ENCODE data around the gene SLC2A1.
"Not testable (repeated sequence)": the region's sequence is repeated elsewhere in the genome, so short reads cannot be mapped to it uniquely, and the experiment has no call there.

Gene SLC2A1

DNA sequence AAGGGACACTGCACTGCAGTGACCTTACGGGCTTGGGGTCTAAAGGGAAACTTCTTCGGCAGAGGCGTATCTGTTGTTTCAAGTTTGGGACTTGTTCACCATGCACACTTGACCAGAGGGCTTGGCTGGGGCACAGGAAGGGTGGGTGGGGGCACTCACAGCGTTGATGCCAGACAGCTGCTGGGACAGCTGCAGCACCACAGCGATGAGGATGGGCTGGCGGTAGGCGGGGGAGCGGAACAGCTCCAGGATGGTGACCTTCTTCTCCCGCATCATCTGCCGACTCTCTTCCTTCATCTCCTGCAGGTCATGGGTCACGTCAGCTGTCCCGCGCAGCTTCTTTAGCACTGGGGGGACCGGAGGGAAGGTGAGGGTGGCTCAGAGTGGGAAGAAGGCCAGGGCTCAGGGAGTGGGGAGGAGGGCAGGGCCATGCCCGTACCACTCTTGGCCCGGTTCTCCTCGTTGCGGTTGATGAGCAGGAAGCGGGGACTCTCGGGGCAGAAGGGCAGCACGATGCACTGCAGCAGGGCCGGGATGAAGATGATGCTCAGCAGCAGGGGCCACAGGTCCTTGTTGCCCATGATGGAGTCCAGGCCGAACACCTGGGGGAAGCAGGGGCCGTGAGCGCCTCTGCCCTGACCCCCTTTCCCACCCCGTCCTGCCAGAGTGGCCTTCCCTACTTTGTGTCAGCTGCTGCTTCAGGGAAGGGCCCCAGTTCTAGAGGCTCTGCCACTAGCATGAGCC, 29.1 kb downstream of the SLC2A1 start:
- DNase-seq (ENCODE audit: low read depth): no peak

DNA sequence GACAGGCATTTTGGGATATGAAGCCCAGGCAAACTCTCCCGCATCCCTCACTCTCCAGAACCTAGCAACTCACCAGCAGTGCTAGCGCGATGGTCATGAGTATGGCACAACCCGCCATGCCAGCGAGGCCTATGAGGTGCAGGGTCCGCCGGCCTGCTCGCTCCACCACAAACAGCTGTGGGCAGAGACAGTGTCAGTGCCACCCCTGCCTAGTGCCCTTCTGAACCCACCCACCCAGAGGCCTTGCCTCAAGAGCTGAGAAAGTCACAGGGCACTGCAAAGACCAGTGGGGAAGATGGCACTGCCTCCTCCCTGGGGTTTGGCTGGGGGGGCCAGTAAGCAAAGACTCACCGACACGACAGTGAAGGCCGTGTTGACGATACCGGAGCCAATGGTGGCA, 29.8 kb downstream of the SLC2A1 start:
- DNase-seq (ENCODE audit: low read depth): no peak

DNA sequence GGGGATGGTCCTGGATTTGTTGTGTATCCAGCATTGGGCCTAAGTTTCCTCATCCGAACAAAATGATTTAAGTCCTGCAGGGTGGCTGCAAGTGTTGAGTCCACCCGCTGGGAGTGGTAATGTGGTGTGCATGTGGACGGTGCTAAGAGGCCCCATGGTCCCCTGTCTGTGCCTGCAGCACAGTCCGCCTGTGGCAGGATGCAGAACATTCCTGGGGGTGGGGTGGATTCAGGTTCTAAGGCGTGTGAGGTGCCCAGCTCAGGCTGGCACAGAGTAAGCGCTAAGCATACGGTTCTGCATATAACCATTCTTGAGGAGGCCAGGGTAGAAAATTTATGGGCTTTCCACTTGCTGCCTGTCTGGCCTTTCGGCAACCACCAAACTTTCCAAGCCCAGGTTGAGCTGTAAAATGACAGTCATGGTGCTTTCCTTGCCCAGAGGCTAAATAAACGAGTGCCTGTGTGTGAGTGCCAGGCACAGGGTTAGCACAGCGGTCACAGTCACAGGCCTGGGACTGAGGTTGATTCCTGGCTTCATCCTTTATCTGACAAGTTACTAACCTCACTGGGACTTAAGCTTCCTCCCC, 30.7 kb downstream of the SLC2A1 start:
- DNase-seq (ENCODE audit: low read depth): no peak

DNA sequence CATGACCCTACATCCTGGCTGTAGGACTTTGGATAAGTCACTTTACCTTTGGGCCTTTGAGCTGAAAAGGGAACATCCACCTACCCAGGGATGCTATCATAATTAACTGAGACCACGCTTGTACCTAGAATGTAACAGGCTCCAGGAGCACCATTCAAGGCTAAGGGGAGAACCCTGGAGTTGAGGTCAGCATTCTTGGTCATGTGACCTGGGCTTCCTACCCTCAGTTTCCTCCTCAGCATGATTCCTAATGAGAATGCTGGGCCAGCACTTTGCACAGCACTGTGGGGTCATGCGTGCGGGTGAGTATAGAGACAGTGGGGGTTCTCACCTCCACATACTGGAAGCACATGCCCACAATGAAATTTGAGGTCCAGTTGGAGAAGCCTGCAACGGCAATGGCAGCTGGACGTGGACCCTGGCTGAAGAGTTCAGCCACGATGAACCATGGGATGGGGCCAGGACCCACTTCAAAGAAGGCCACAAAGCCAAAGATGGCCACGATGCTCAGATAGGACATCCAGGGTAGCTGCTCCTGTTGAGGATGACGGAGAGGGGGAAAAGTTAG, 31.3 kb downstream of the SLC2A1 start:
- no peak for DNase-seq (ENCODE audit: low read depth)

DNA sequence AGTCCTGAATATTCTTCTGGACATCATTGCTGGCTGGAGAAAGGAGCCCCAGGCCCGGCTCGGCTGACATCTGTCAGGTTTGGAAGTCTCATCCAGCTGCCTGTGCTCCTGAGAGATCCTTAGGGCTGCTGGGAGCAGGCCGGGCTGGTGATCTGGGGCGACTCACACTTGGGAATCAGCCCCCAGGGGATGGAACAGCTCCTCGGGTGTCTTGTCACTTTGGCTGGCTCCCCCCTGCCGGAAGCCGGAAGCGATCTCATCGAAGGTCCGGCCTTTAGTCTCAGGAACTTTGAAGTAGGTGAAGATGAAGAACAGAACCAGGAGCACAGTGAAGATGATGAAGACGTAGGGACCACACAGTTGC, 31.8 kb downstream of the SLC2A1 start:
- DNase-seq (ENCODE audit: low read depth): peak; percentile 60

DNA sequence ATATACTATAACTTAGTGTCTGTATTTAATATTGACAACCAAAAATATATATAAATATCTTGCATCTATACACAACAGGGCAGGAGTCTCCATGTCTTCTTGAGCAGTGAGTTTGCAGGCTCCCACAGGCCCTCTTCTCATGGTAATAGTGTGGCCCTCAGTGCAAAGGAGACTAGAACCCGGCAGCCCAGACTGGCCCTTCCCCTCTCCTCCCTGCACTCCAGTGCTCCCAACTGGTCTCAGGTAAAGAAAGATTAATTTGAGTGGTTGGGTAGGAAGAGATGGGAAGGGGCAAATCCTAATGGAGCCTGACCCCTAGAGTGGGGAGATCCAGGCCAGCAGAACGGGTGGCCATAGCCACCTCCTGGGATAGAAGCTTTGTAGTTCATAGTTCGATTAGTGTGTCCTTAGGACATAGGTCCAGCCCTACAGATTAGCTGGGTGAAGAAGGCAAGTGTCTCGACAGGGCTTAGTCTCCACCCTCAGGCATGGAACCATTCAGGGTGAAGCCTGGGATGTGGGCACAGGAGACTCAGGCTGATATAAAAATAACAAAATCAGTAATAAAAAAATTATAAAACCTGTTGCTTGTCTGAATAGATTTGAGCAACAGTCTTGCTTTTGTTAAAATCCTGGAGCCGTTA, 32.3 kb downstream of the SLC2A1 start:
- DNase-seq (ENCODE audit: low read depth): no peak

DNA sequence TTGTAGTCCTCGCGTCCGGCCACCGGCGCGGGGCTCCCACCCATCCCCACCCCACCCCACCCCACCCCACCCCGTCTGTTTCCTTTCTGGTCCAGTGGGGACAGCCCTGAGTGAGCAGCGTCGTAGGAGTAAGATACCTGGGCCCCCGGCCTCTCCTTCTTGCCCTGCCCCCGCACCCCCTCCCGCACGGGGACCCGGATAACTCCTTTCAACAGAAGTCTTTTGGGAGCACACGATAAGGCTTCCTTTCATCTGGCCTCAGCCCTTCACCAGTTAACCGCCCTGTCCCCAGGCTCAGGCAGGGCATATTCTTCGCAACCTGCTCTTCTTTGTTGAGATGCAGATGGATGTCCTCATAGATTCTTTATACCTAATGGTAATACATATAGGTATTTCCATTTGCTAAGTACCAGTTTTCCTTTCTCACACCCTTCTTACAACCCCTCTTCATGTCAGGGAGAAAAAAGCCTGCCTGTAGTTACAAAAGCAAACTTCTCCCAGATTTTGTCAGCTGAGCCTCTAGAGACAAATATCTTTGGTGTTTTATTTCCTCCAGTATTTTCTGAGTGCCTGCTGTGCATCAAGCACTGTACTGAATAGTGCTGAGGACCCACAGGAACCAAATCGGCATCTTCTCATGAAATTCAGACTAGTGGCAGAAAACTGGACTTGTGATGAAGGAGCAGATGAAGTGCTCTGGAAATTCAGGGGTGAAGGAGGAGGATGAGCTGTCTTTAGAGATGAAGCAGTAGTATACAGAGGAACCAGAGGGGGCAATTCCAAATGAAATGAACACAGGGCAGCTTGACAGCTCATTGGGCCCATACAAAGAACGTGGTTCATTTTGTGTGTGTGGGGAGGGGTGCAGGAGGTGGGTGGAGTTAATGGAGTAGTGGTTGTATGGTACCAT, 33.6 kb downstream of the SLC2A1 start:
- DNase-seq (ENCODE audit: low read depth): no peak

DNA sequence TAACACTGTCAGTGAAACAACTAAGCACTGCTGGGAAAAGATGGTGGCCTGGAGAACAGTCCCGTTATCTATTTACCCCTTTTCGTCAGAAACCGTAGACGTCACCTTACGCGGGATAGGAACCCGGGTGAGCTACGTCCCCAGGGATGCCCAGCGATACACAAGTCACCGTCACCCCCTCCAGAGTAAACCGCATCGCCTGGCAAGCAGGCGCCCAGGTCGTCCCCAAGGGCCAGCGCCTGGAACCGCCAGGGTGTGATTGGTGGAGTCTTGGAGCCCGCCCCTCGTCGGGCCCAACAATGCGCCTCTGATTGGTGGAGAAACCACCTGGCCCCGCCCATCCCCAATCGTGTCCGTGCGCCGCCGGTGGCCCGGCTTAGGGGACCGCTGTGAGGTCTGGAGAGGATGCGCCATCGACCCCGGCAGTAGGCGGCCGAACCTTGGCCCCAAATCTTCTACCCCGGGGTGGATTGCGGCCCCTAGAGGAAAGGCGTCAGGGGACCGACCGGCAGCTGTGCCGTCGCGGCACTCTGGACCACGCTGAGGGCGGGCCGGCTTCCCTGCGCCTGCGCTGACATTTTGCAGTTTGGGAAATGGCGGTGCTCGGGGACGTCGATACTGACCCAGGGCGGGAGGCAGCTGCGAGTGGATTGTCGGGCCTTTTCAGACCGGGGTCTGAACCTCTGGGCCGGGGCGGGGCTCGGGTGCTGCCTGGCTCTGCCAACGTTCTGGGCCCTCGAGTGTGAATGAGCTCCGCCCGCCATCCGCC, 34.4 kb downstream of the SLC2A1 start:
- peak; percentile 91 for DNase-seq (ENCODE audit: low read depth)

DNA sequence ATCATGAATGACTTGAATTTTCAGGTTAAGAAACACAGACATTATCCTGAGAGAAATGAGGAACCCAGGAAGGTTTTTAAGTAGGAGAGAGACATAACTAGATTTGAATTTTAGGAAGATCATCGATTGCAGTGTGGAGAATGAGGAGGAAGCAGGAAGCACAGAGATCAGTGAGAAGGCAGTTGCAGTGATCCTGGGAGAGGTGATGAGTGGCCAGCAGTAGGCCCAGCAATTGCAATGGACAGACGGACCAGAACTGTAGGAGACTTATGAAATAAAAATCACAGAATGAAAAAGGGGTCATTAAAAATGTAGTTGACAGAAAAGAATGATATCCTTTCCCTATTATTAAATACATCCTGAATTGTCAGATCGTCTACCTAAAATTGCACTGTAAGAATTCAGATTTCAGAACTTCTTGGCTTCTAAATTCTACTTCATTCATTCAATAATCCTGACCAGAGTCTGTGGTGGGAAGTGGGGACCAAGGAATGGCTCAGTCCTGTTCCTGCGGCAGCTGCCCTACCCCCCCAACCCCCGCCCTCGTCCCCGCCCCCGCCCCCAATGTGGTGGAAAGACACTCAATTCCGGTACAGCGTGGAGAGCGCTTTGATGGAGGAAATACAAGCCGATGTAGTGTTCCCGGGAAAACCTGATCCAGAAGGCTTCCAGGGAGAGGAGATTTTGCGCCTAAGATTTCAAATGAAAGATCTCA, 35.1 kb downstream of the SLC2A1 start:
- no peak for DNase-seq (ENCODE audit: low read depth)

DNA sequence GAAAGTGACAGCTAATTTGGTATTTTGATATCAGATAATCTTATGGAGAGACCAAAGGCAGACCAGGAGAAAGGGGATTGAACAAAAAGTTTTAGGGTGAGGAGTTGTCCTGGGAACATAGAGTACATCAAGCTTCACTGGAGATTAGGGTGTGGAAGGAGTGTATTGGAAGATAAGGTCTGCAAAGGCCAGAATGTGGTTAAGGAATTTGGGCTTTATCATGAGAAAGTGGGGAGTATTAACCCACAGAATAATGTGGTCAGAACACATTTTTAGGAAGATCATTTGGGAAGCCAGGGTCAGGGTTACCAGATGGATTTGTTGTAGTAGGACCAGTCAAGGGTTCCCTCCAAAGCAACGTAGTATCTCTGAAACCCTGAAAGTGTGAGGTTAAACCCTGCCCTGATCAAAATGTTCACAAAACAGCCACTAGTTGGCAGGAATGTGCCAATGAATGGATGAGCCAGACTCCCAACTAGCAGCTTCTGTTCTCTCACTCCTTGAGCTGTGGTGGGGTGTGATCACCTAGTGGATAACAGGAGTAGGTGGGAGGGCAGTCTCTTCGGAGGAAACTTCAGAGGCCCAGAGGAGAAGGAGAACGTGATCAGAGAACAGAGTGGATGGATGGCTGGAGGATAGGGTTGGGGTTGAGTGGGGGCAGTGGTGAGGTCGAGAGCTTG, 35.8 kb downstream of the SLC2A1 start:
- DNase-seq (ENCODE audit: low read depth): peak; percentile 75

DNA sequence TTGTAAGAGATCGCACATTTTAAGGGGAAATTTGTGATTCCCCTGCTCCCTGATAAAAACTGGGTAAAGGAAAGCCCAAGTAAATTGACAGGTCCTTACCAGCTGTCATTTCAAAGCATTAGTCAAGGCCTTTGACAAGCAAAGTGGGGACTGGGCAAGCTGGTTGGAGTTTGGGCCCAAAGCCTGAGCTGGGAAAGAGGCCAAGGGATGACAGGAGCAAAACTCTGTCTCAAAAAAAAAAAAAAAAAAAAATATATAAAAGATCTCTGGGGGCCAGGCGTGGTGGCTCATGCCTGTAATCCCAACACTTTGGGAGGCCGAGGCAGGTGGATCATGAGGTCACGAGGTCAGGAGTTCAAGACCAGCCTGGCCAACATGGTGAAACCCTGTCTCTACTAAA, 36.9 kb downstream of the SLC2A1 start:
- DNase-seq (ENCODE audit: low read depth): no peak

DNA sequence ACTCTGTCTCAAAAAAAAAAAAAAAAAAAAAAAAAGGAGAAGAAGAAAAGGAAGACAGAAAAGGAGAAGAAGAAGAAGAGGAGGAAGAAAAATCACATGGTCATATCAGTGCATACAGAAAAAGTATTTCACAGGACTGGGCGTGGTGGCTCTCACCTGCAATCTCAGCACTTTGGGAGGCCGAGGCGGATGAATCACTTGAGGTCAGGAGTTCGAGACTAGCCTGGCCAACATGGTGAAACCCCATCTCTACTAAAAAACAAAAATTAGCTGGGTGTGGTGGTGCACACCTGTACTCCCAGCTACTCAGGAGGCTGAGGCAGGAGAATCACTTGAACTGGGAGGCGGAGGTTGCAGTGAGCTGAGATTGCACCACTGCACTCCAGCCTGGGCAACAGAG, 39.0 kb downstream of the SLC2A1 start:
- DNase-seq (ENCODE audit: low read depth): not testable (repeated sequence)

DNA sequence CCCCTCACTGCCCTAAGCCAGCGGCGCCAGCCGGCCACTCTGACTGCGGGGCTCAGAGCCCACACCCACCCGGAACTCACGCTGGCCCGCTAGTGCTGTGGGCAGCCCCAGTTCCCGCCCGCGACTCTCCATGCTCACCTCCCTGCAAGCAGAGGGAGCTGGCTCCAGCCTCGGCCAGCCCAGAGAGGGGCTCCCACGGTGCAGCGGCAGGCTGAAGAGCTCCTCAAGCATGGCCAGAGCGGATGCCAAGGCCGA, 41.5 kb downstream of the SLC2A1 start:
- DNase-seq (ENCODE audit: low read depth): no peak

DNA sequence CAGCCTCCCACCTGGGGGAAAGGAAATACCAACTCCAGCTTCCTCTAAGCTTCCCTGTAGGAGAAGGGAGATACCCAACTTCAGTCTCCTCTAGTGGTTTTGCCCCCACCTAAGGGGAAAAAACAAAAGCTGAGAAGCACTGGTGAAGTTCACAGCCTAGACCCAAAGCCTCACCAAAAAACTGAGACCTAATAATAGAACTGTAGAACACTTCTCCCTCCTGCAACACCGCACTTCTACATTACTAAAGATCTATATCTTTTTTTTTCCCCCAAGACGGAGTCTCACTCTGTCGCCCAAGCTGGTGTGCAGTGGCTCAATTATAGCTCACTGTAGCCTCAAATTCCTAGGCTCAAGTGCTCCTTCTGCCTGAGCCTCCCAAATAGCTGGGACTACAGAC, 43.2 kb downstream of the SLC2A1 start:
- no peak for DNase-seq (ENCODE audit: low read depth)

DNA sequence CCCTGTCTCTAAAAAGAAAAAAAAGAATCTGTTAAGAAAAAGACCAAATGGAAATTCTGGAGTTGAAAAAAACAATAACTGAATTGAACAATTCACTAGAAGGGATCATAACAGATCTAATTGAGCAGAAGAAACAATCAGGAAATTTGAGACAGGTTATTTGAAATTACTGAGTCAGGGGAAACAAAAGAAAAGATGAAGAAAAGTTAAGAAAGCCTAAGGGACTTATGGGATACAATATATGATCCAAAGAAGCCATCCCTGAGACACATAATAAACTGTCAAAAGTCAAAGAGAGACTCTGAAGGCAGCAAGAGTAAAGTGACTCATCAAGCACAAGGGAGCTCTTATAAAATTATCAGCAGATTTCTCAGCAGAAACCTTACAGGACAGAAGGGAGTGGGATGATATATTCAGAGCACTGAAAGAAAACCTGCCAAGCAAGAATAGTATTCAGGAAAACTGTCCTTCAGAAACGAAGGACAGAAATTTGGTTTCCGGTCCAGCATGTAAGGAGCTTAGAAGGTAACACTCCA, 44.5 kb downstream of the SLC2A1 start:
- no peak for DNase-seq (ENCODE audit: low read depth)

DNA sequence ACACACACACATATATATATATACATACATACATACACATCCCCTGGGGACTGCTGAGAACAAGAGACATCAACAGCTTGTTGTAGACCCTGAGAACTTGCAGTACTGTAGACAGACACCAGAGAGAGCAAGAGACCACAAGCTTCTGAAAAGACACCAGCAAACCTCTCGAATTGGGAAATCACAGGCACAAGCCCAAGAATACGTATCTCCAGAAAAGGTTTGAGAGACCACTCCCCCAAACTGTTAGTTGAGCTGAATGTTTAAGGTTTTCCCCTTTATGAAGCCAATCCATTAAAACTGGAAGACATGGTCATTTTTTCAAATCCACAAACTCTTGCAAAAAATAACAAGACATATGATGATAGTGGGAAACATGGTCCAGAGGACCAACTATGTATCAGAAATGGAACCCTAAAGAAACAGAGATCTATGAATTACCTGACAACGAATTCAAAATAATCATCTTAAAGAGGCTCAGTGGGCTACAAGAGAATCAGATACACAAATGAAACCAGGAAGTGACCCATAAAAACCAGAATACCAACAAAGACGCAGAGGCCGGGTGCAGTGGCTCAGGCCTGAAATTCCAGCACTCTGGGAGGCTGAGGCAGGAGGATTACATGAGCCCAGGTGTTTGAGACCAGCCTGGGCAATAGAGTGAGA, 45.1 kb downstream of the SLC2A1 start:
- DNase-seq (ENCODE audit: low read depth): peak; percentile 82

DNA sequence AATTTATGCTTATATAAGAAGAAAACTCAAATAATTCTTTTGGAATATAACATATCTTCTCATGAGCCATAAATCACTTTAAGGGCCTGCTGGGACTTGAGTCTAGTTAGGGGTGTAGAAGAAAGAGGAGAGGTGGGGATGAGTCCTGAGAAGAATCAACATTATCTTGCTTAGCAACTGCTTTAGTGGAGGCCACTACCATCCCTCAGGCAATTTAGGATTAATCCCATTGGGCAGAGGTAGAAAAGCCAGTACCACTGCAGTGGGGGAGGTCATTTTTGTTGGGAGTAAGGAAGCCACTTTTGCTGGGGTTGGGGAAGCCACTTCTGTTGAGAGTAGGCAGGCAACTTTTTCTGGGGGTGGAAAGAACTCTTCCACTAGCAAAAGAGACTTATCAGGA, 47.7 kb downstream of the SLC2A1 start:
- DNase-seq (ENCODE audit: low read depth): no peak

DNA sequence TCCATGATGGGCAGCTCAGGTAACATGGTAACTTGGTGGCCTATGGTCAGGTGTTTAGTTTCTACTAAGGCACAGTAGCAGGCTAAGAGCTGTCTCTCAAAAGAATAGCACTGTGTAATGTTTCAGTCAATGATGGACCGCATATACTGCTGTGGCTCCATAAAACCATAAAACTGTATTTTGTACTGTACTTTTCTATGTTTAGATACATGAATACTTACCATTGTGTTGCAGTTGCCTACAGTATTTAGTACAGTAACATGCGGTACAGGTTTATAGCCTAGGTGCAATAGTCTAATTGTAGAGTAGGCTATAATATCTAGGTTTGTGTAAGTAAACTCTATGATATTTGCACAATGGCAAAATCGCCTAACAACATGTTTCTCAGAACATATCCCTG, 50.6 kb downstream of the SLC2A1 start:
- DNase-seq (ENCODE audit: low read depth): no peak

DNA sequence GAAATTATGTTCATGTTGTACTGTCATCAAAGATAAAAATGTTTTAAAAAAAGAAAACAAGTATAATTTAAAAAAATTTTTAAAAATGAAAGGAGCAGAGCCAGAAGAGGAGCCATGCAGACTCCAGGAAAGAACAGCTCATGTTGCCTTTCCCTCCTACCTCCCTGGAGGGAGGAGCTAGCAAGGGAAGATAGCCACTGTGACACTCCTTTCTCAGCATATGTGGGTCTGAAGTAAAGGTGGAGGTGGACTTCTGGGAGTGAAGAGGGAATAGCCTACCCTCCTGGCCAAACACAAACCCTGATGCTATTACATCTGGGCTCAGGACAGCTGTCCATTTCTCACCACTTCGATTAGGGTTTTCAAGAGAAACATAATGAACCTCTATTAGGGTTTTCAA, 54.2 kb downstream of the SLC2A1 start:
- DNase-seq (ENCODE audit: low read depth): no peak

DNA sequence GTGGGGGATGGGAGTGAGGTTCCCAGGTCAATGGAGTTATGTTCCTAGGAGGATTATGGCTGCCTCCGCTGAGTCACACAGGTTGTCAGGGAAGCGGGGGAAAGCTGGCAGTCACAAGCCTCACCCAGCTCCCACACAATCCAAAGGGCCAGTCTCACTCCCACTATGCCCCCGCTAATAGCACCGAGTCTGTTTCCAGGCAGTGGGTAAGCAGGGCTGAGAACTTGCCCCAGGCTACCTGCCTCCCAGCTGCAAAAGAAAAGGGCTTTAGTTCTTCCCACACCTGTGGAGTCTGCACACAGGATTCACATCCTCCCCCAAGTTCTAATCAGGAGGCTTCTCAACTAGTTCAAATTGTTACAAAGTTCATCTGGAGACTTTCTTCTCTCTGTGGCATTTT, 58.7 kb downstream of the SLC2A1 start:
- DNase-seq (ENCODE audit: low read depth): not testable (repeated sequence)

Measured in EH (cell line).